Kidney (tissue), 14 donors: ENCODE data around the gene ZNF597. TPM values are rescaled to one million over a fixed set of nuclear protein-coding genes. Genes with fewer than 3 reads are reported as not detected.

ENCODE experiments used
- DNase-seq, 5 donors: peaks; one replicate each; pipeline ENCODE4 v3.0.0-alpha.2; 2013 to 2020
- FAIRE-seq: peaks from 2 replicates; lab custom pipeline; 2012; peaks lifted over from hg19 to GRCh38; lab: Jason Lieb, UNC
- H3K27ac ChIP-seq, 2 donors: one replicate each; pipeline ENCODE4 v1.7.0; 2013; ENCODE audit warnings: low read depth in 2 of 2, low read length in 2 of 2, inconsistent platforms in 1 of 2
- H3K27me3 ChIP-seq: one replicate; pipeline ENCODE4 v1.7.1; 2013; ENCODE audit warnings: low read length, inconsistent platforms; ENCODE audit not compliant: control insufficient read depth, insufficient read depth
- H3K36me3 ChIP-seq, 3 donors: one replicate each; pipeline versions ENCODE4 v1.7.0 to v1.7.1; 2013; ENCODE audit warnings: low read length in 3 of 3, control low read depth in 1 of 3, inconsistent platforms in 1 of 3; ENCODE audit not compliant: insufficient read depth in 3 of 3, control insufficient read depth in 2 of 3
- H3K4me1 ChIP-seq, 3 donors: one replicate each; pipeline versions ENCODE4 v1.7.0 to v1.7.1; 2013; ENCODE audit warnings: low read length in 3 of 3, inconsistent platforms in 1 of 3, low read depth in 1 of 3; ENCODE audit not compliant: control insufficient read depth in 2 of 3, insufficient read depth in 2 of 3
- H3K4me3 ChIP-seq, 3 donors: one replicate each; pipeline versions ENCODE4 v1.7.0 to v1.8.1; 2013; ENCODE audit warnings: low read length in 3 of 3, control low read depth in 1 of 3, inconsistent platforms in 1 of 3
- H3K9ac ChIP-seq, 3 donors: one replicate each; pipeline versions ENCODE4 v1.7.0 to v1.7.1; 2013; ENCODE audit warnings: low read length in 3 of 3, control low read depth in 1 of 3, inconsistent platforms in 1 of 3
- H3K9me3 ChIP-seq, 3 donors: one replicate each; pipeline versions ENCODE4 v1.7.0 to v1.7.1; 2013; ENCODE audit warnings: low read length in 3 of 3, control low read depth in 1 of 3, inconsistent platforms in 1 of 3; ENCODE audit not compliant: control insufficient read depth in 2 of 3, insufficient read depth in 1 of 3
- intact Hi-C: fragments of 100-400 bp; cut with DNase I; formaldehyde crosslinking; loops from one replicate; pipeline ENCODE4 v1.11.1; 2022
- polyA plus RNA-seq: library from polyadenylated mRNA; stranded (reverse); fragments of 350-450 nt; fragmentation: Illumina TruSeq; extraction: RNeasy Lipid Tissue Mini Kit (QIAGEN cat#74804); gene quantifications from one replicate; pipeline ENCODE4 v1.2.3, GENCODE V29; 2014; ENCODE audit warnings: low read depth, low replicate concordance; ENCODE audit not compliant: insufficient read depth
- total RNA-seq: library from RNA; stranded (reverse); fragmentation: NEBNext Ultra II Directional; extraction: Animal tissue kit (Norgen Biotek cat#: 25700); gene quantifications from one replicate; pipeline ENCODE4 v1.2.1, GENCODE V29; 2021
- TF ChIP-seq, protein P1 (sequence below): IDR thresholded peaks from 3 replicates; pipeline ENCODE4 v1.5.1; 2012; ENCODE audit warnings: mild to moderate bottlenecking, moderate library complexity, borderline replicate concordance; ENCODE audit not compliant: insufficient read depth; ENCODE audit errors: extremely low read depth
- donor health status: control.
- donor health status: control.
- donor health status: control.
- donor health status: control.
- donor health status: control.
- donor health status: DM: yes; HTN: yes; CAD: no.
- donor health status: Normal renal cell carcinoma (clear cell type).

The ZNF597 gene
- total and polyA plus RNA-seq, 2 donors from 2014 or later = 0.99 to 3.4 TPM

DNA sequence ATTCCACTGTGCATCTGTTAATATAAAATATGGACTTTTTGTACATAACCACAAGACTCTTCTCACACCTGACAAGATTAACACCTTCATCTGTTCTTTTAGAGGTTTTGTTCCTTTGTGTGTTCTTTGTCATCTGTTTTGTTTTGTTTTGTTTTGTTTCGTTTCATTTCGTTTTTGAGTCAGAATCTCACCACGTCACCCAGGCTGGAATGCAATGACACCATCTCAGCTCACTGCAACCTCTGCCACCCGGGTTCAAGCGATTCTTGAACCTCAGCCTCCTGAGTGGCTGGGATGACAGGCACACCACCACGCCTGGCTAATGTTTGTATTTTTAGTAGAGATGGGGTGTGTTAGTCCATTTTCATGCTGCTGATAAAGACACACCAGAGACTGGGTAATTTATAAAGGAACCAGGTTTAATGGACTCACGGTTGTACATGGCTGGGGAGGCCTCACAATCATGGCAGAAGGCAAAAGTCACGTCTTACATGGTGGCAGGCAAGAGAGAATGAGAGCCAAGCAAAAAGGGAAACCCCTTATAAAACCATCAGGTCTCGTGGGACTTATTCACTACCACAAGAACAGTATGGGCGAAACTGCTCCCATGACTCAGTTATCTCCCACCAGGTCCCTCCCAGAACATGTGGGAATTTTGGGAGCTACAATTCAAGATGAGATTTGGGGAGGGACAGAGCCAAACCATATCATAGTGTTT, 29.7 kb upstream of the ZNF597 start:
- no peak for FAIRE-seq
- H3K9me3 ChIP-seq = no peaks in the 10 kb centered on the region
- intact Hi-C loops = no loop called here
- TF ChIP-seq, protein P1, sequence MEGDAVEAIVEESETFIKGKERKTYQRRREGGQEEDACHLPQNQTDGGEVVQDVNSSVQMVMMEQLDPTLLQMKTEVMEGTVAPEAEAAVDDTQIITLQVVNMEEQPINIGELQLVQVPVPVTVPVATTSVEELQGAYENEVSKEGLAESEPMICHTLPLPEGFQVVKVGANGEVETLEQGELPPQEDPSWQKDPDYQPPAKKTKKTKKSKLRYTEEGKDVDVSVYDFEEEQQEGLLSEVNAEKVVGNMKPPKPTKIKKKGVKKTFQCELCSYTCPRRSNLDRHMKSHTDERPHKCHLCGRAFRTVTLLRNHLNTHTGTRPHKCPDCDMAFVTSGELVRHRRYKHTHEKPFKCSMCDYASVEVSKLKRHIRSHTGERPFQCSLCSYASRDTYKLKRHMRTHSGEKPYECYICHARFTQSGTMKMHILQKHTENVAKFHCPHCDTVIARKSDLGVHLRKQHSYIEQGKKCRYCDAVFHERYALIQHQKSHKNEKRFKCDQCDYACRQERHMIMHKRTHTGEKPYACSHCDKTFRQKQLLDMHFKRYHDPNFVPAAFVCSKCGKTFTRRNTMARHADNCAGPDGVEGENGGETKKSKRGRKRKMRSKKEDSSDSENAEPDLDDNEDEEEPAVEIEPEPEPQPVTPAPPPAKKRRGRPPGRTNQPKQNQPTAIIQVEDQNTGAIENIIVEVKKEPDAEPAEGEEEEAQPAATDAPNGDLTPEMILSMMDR = no peak
- H3K9ac ChIP-seq = no peak overlapping the region
- H3K27me3 ChIP-seq = no peaks in the 10 kb centered on the region
- H3K27ac ChIP-seq = no peak overlapping the region
- H3K4me3 ChIP-seq = no peak overlapping the region
- DNase-seq = no peak
- peaks cover 0 to 4% (median 2%) of the 10 kb centered on the region in 3 donors for H3K36me3 ChIP-seq
- peaks cover 0 to 23% (median 0%) of the 10 kb centered on the region in 3 donors for H3K4me1 ChIP-seq

DNA sequence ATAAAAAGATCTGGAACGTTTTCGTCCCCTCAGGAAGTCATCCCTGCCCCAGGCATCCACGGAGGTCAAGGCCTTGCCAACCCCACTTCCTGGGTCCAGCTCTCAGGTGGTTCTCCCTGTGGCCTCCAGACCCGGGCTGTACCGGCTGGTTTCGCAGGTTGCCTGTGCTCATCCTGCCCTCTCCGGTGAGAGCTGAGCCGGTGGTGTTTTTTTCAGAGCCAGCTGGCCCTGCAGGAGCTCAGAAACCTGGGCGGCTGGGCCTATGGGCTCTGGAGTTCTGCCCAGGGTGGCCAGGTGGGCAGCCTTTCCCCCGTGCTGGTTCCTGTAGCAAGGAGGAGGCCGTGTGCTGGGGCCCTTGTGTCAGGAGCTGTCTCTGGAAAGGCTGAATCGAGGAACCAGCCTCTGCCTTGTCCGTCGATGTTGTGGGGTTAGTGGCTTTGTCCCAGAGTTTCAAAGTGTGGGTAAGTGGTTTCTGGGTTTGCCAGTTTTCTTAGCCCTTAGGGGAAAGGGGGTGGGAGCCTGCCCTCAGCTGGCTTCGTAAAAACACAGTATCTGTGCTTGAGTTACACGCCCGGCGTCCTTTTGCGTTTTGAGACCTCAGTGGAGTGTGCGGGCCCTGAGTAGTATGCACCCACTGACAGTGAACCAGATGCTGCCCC, 28.3 kb upstream of the ZNF597 start:
- H3K9ac ChIP-seq = no peak overlapping the region
- no peak for DNase-seq
- H3K27ac ChIP-seq = no peak overlapping the region
- intact Hi-C loops = no loop called here
- H3K27me3 ChIP-seq = no peaks in the 10 kb centered on the region
- H3K4me3 ChIP-seq = no peak overlapping the region
- peaks cover 0 to 34% (median 0%) of the 10 kb centered on the region in 3 donors for H3K4me1 ChIP-seq
- FAIRE-seq = no peak
- peaks cover 0 to 5% (median 4%) of the 10 kb centered on the region in 3 donors for H3K36me3 ChIP-seq
- H3K9me3 ChIP-seq = no peaks in the 10 kb centered on the region
- TF ChIP-seq, protein P1 = no peak

DNA sequence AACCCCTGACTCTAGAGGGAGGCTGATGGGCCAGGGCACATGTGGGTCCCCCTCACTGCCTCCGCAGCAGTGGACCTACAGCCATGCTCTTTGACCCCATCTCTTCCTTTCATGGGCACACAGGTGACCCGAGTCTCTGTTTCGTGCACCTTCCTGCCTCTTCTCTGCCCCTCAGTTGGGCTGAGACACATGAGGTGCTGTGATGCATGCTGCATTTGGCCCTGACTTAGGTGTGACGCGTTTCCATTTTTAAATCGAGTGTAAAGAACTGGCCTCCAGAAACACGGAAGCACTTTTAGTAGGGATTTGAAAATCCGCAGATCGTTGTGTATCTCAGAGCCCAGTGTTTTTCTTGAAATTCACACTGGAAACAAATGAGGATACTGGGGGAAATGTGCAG, 27.4 kb upstream of the ZNF597 start:
- no peak overlapping the region for H3K4me3 ChIP-seq
- no peaks in the 10 kb centered on the region for H3K9me3 ChIP-seq
- no peak overlapping the region for H3K9ac ChIP-seq
- no peak for FAIRE-seq
- no peaks in the 10 kb centered on the region for H3K27me3 ChIP-seq
- H3K27ac ChIP-seq = no peak overlapping the region
- H3K4me1 ChIP-seq = peaks cover 0 to 42% (median 0%) of the 10 kb centered on the region in 3 donors
- peaks cover 2 to 12% (median 9%) of the 10 kb centered on the region in 3 donors for H3K36me3 ChIP-seq
- no peak for DNase-seq
- TF ChIP-seq, protein P1 = no peak
- intact Hi-C loops = no loop called here
